GM19372 (cell line): ENCODE data around the gene KLRK1.
A peak's percentile ranks its signal among the peaks of the same experiment; 100 is the strongest.
"Not testable (repeated sequence)": the region's sequence is repeated elsewhere in the genome, so short reads cannot be mapped to it uniquely, and the experiment has no call there.

Experiments
- ATAC-seq: cut with Tn5 transposase; IDR thresholded peaks from one replicate; pipeline ENCODE4 v1.9.1; 2021; ENCODE audit warnings: mild to moderate bottlenecking, low read depth, moderate library complexity; ENCODE audit not compliant: unreplicated experiment

The KLRK1 gene

DNA sequence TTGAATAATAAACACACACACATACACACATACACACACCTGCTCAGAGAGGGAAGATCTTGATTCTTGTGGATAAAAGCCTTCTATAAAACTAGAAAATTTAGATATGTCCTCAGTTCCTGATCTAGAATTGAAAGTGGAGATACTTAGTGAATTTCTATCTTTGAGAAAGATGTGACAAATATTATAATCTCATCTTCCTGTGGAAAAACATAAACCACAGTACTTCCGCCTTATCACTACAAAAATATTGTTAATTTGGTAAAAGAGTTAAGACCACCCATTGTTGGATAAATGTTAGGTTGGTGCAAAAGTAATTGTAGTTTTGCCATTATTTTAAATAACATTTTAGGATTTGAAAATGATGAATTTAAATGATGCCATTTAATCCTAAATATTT lies at the start of gene KLRK1:
TSS of gene KLRK1 (minus strand) at position 138 of the 400 bp plus-strand sequence. CDS start 1,231 bp downstream, outside the sequence.
- ATAC-seq: no peak

GRCh38 chr12:10437601-10438000 lies 47.8 kb upstream of the KLRK1 start:
- not testable (repeated sequence) for ATAC-seq

DNA sequence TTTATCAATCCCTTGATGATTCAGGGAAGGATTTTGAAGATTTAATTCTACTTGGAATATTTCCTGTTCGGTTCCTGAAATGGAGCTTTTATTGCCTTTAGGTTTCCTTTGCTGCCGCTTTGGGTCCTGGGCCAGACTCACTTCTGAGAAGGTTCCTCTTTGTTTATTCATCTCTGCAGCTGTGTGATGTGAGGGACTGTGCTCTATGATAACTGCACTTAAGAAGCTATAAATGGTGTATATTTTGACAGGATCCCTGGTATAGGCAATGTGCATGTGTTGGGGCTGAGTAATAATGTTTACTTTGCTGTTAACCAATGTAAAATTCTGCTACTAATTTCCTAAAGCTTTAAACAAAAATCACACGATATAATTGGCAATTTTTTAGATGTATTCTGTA lies 46.0 kb upstream of the KLRK1 start, which contains the start of gene KLRC2:
TSS of gene KLRC2 (minus strand) at position 195 of the 400 bp plus-strand sequence. CDS start at position 171, 24 bp downstream.
- ATAC-seq: not testable (repeated sequence)

- ATAC-seq: not testable (repeated sequence)
Observed at GRCh38 chr12:10430623-10431022, 40.8 kb upstream of the KLRK1 start.

DNA sequence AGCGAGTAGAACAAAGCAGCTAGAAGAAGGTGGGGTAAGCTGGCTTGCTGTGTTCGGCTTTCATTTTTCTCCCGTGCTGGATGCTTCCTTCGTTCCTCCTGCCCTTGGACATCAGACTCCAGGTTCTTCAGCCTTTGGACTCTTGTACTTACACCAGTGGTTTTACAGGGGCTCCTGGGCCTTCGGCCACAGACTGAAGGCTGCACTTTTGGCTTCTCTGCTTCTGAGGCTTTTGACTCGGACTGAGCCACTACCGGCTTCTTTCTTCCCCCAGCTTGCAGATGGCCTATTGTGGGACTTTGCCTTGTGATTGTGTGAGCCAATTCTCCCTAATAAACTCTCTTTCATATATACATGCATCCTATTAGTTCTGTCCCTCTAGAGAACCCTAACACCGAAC lies 36.1 kb upstream of the KLRK1 start:
- ATAC-seq: not testable (repeated sequence)

GRCh38 chr12:10424260-10424899 lies 34.5 kb upstream of the KLRK1 start:
- not testable (repeated sequence) for ATAC-seq

DNA sequence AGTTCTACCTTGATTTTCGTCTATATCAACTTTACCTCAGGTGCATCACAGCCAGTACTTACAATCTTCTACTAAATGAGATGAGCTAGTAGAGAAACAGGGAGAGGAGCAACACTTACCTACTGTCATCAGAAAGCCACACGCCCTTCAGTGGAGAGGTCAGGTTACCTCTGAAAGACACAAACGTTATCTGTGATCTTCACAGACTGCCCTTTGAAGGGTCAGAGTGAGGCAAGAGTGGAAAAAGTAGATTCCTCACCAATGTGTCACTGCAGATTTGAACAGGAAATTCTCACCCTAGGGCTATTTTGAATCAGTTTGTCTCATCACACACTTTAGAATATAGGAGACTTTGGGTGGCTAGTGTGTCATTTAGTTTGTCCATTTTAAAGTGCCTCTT lies 32.3 kb upstream of the KLRK1 start:
- ATAC-seq: not testable (repeated sequence)

GRCh38 chr12:10420334-10420733 lies 30.5 kb upstream of the KLRK1 start, which contains the start of gene KLRC3:
Gene KLRC3 (minus strand): TSS chr12:10420595. CDS start chr12:10420550, 45 bp downstream.
- not testable (repeated sequence) for ATAC-seq

DNA sequence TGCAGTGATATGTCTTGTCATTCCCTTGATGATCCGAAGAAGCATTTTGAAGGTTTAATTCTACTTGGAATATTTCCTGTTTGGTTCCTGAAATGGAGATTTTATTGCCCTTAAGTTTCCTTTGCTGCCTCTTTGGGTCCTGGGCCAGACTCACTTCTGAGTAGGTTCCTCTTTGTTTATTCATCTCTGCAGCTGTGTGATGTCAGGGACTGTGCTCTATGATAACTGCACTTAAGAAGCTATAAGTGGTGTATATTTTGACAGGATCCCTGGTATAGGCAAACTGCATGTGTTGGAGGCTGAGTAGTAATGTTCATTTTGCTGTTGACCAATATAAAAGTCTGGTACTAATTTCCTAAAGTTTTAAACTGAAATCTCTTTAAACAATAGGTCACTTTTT lies 19.6 kb upstream of the KLRK1 start, which contains the start of gene KLRC4:
TSS of gene KLRC4 (minus strand) at position 366 of the 400 bp plus-strand sequence. CDS start at position 184, 182 bp downstream.
- no peak for ATAC-seq

DNA sequence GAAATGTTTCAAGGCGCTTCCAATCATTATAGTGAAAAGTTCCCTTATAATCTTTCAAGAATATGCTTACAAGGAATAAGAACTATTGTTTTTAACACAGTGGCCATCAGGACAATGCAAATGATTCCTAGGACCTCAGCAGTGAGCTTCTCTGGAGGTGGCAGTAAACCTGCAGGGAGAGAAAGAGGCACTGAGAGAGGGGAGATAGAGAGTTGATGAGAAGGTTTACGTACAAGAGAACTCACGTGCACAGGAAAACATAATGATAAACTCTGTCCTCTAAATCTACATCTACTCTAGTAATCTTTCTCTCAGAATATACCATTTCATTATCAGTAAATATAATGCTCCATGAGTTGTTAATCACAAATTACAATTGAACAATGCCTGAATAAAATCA lies 19.0 kb upstream of the KLRK1 start:
- no peak for ATAC-seq

DNA sequence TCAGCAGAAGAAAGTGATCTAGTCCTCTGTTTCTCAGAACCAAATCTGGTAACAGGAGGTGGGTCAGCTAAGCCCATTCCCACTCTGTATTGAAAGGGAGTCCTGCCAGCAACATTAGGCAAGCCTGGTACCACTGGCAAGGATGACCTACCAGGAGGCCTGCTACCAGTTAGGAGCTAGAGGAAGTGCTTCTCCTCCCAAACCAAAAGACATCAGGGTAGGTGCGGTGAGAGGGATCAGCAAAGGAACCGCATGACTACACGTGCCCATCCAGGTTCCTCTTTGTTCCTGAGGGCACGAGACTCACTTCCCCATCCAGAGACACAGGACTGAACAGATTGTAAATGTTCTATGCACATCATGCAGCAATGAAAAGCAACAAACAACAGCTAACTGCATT lies 16.9 kb upstream of the KLRK1 start:
- ATAC-seq: no peak

DNA sequence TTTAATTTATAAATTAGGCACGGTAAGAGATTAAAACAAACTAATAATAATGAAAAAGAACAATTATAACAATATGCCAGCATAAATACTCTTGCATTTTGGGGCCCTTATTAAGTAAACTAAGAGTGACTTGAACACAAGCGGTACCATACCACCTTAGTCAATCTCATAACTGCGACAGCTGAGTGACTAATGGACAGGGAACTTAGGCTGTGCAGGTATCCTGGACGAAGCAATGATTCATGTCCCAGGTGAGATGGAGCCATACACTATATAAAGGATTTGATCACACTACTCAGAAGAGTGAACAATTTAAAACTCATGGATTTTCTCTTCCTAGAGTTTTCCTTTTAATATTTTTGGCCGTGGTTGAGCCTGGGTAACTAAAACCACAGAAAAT lies 15.5 kb upstream of the KLRK1 start:
- no peak for ATAC-seq

- ATAC-seq: no peak
Observed at GRCh38 chr12:10404798-10405197, 15.0 kb upstream of the KLRK1 start.

GRCh38 chr12:10400829-10401228 lies 11.0 kb upstream of the KLRK1 start:
- ATAC-seq: no peak

DNA sequence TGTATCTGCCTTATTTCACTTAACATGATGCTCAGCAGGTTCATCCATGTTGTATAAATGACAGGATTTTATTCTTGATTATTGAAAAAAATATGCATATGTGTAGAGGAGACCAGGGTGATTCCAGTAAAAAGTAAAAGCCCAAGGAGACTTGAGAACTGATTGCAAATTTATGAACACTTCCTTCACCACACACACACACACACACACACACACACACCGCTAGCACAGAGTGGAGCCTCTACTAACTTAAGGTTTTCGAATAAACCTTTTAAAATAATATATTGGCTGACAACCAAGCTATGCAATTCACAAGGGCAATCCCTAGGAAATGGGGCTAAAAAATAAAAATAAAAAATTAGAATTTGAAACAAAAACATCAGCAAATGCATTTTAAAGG lies 8.3 kb upstream of the KLRK1 start:
- no peak for ATAC-seq

DNA sequence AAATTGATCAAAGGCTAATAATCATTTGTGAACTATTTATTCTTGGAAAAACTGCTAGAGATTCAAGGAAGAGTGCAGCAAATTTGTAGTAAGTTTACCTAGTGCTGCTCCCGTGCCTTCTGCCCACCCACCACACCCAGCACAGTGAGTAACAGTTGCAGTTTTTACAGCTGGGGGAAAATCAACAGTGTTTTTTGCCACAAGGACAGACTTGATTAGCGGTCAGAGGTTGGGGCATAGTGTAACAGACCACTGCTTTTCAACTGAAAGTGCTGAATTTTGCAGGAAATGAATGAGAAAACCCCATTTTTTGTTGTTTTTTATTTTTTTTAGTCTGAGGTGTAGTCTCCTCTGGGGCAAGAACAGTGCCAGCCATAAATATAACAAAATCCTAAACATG lies 7.5 kb upstream of the KLRK1 start:
- ATAC-seq: no peak

GRCh38 chr12:10396176-10396575 lies 6.3 kb upstream of the KLRK1 start:
- ATAC-seq: not testable (repeated sequence)

GRCh38 chr12:10395390-10395998 lies 5.7 kb upstream of the KLRK1 start:
- ATAC-seq: peak; percentile 64

DNA sequence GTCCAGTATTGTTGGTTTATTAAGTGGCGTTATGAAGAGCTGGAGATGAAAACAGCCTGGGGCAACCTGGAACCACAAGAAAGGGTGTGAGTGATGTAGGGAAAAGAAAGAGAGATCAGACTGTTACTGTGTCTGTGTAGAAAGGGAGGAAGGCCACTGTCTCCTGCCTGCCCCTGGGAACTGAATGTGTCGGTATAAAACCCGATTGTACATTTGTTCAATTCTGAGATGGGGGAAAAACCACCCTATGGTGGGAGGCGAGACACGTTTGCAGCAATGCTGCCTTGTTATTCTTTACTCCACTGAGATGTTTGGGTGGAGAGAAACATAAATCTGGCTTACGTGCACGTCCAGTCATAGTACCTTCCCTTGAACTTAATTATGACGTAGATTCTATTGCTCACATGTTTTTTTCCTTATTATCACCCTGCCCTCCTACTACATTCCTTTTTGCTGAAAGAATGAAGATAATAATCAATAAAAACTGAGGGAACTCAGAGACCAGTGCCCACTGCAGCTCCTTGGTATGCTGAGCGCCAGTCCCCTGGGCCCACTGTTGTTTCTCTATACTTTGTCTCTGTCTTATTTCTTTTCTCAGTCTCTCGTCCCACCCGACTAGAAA lies 4.8 kb upstream of the KLRK1 start:
- not testable (repeated sequence) for ATAC-seq

- no peak for ATAC-seq
Observed at GRCh38 chr12:10393291-10393690, 3.5 kb upstream of the KLRK1 start.

GRCh38 chr12:10392394-10392930 lies 2.6 kb upstream of the KLRK1 start:
- peak; percentile 58 for ATAC-seq
